Islet of Langerhans (tissue), 1 donor: ENCODE measurements around the gene NDRG4.

ENCODE experiments used
- FAIRE-seq: peaks from one replicate; lab custom pipeline; 2011; peaks lifted over from hg19 to GRCh38; lab: Jason Lieb, UNC

The NDRG4 gene

GRCh38 chr16:58543685-58544084 lies 43.7 kb downstream of the NDRG4 start:
- FAIRE-seq, result no peak

GRCh38 chr16:58548378-58548777 lies 48.4 kb downstream of the NDRG4 start:
- FAIRE-seq, result no peak

- no peak for FAIRE-seq
Observed at GRCh38 chr16:58551496-58551895, 51.6 kb downstream of the NDRG4 start.

GRCh38 chr16:58556678-58557077 lies 56.7 kb downstream of the NDRG4 start:
- FAIRE-seq, result no peak
